GM12878 (cell line): Measurements from ENCODE around the gene FAM13C. TPM values are rescaled to one million over a fixed set of nuclear protein-coding genes. Genes with fewer than 3 reads are reported as not detected.

Experiments
- ATAC-seq: fragments of 200-7000 bp; cut with Tn5 transposase; 3 replicates; pipeline ENCODE4 v1.9.1; 2020; ENCODE audit warnings: mild to moderate bottlenecking, moderate library complexity
- BruUV-seq: library from RNA; stranded (reverse); fragments of 400-500 nt; replicated peaks from 2 replicates; lab custom pipeline; 2021; lab: Mats Ljungman, UMichigan
- CTCF ChIA-PET: fragments of 300-600 bp; sonication (Branson Sonifier 250); formaldehyde crosslinking; extraction: SDS; loops from one replicate; lab custom pipeline; 2021; ENCODE audit warnings: inconsistent platforms; lab: Yijun Ruan, JAX
- POLR2A ChIA-PET: fragments of 350-600 bp; formaldehyde crosslinking; extraction: SDS; loops from one replicate; lab custom pipeline; 2021; ENCODE audit warnings: inconsistent platforms; lab: Charles Lee
- RAD21 ChIA-PET: fragments of 300-600 bp; sonication (Branson Sonifier 250); formaldehyde crosslinking; loops from one replicate; lab custom pipeline; 2023; ENCODE audit warnings: antibody characterized with exemption; ENCODE audit not compliant: unreplicated experiment; lab: Charles Lee
- SMC1A ChIA-PET: fragments of 300-600 bp; sonication (Branson Sonifier 250); formaldehyde crosslinking; loops from one replicate; lab custom pipeline; 2023; ENCODE audit not compliant: unreplicated experiment, uncharacterized antibody; lab: Charles Lee
- DNase-seq: peaks from one replicate; pipeline ENCODE4 v3.0.0-alpha.2; 2011; ENCODE audit warnings: low read depth, low spot score
- FAIRE-seq: peaks from 3 replicates; lab custom pipeline; 2011; peaks lifted over from hg19 to GRCh38; lab: Jason Lieb, UNC
- H2AFZ ChIP-seq: 2 replicates; pipeline ENCODE4 v1.6.0; 2011; ENCODE audit warnings: low read depth, low read length, control low read depth; ENCODE audit not compliant: control insufficient read depth
- H3K27ac ChIP-seq: 2 replicates; pipeline ENCODE4 v1.5.1; 2011; ENCODE audit warnings: control low read depth; ENCODE audit not compliant: control insufficient read depth, insufficient read depth
- H3K27me3 ChIP-seq, 2 experiments: replicated peaks in 1 of 2; 2 replicates each; pipeline versions ENCODE4 v1.6.0 to v1.6.1; 2011; ENCODE audit warnings: low read length in 1 of 2; ENCODE audit not compliant: control insufficient read depth in 2 of 2, insufficient read depth in 2 of 2
- H3K36me3 ChIP-seq, 2 experiments: 2 replicates each; pipeline ENCODE4 v1.5.1; 2011; ENCODE audit warnings: low read length in 1 of 2; ENCODE audit not compliant: control insufficient read depth in 2 of 2, insufficient read depth in 2 of 2
- H3K4me1 ChIP-seq: 2 replicates; pipeline ENCODE4 v1.6.1; 2011; ENCODE audit warnings: mild to moderate bottlenecking, low read length, moderate library complexity, mixed read lengths; ENCODE audit not compliant: control insufficient read depth, insufficient read depth
- H3K4me2 ChIP-seq: 2 replicates; pipeline ENCODE4 v1.6.0; 2011; ENCODE audit warnings: control low read depth; ENCODE audit not compliant: control insufficient read depth, insufficient read depth
- H3K4me3 ChIP-seq: fragments of 200-600 bp; sonication (generic); 2 replicates; pipeline ENCODE4 v1.5.1; 2016
- H3K79me2 ChIP-seq: 2 replicates; pipeline ENCODE4 v1.6.0; 2011; ENCODE audit warnings: low read length; ENCODE audit not compliant: control insufficient read depth, insufficient read depth
- H3K9ac ChIP-seq: 2 replicates; pipeline ENCODE4 v1.8.0; 2011; ENCODE audit warnings: low read length, control low read depth, mixed read lengths; ENCODE audit not compliant: control insufficient read depth, insufficient read depth
- H3K9me3 ChIP-seq: replicated peaks from 3 replicates; pipeline ENCODE4 v1.5.1; 2011; ENCODE audit warnings: mild to moderate bottlenecking, low read length; ENCODE audit not compliant: control insufficient read depth, insufficient read depth
- H4K20me1 ChIP-seq: 2 replicates; pipeline ENCODE4 v1.6.0; 2011; ENCODE audit not compliant: control insufficient read depth, insufficient read depth
- BCL11A ChIP-seq: IDR thresholded peaks from 2 replicates; pipeline ENCODE4 v1.6.1; 2011; ENCODE audit warnings: low read depth, low read length
- CBFB ChIP-seq: IDR thresholded peaks from 2 replicates; pipeline ENCODE4 v1.6.1; 2016; ENCODE audit warnings: antibody characterized with exemption, low read depth
- ESRRA ChIP-seq: IDR thresholded peaks from 2 replicates; pipeline ENCODE4 v1.6.1; 2012; ENCODE audit warnings: mild to moderate bottlenecking, low read length, improper control_type of control experiment
- MTA2 ChIP-seq: fragments of 450-650 bp; IDR thresholded peaks from 2 replicates; pipeline ENCODE4 v1.6.1; 2016; ENCODE audit warnings: low read depth, mild to moderate bottlenecking, moderate library complexity
- POU2F2 ChIP-seq: IDR thresholded peaks from 3 replicates; pipeline ENCODE4 v1.6.1; 2011; ENCODE audit warnings: low read depth, mild to moderate bottlenecking, low read length, borderline replicate concordance
- SREBF1 ChIP-seq: IDR thresholded peaks from 2 replicates; pipeline ENCODE4 v1.6.1; 2012; ENCODE audit warnings: mild to moderate bottlenecking, low read length
- YY1 ChIP-seq: IDR thresholded peaks from 2 replicates; pipeline ENCODE4 v1.6.1; 2011; ENCODE audit warnings: low read depth, mild to moderate bottlenecking, low read length
- WGBS: methylation state at CpG from one replicate; pipeline ENCODE4 v1.1.6; 2016; ENCODE audit warnings: low lambda C conversion rate; ENCODE audit not compliant: insufficient replicate concordance, insufficient coverage; ENCODE audit errors: missing lambda C conversion rate; 5-methylcytosine and 5-hydroxymethylcytosine counted together
- in situ Hi-C: fragments of 300-500 bp; cut with MboI; formaldehyde crosslinking; loops from 9 replicates; pipeline ENCODE4 v1.14.3; 2018; ENCODE audit warnings: mixed read lengths
- intact Hi-C: fragments of 100-400 bp; cut with micrococcal nuclease; formaldehyde crosslinking; loops from one replicate; pipeline ENCODE4 v1.14.2; 2022; ENCODE audit not compliant: unreplicated experiment
- polyA plus RNA-seq, 11 experiments: library from polyadenylated mRNA; depleted of rRNA in 4 of 11; unstranded in 6 of 11; stranded (reverse) in 5 of 11; fragments of >200 nt; fragmentation: Nextera tagmentation in 4 of 11; fragmentation: Illumina TruSeq in 1 of 11; extraction: Ambion mirVana in 4 of 11; extraction: Trizol in 1 of 11; gene quantifications; 1 replicate in 1 of 11; 2 replicates in 10 of 11; pipeline versions ENCODE4 v1.2.1 to v1.2.3, GENCODE V29; 2011 to 2016; ENCODE audit warnings: inconsistent platforms in 2 of 11, missing spikeins in 2 of 11, low read depth in 1 of 11
- total RNA-seq, 4 experiments: library from RNA; depleted of rRNA in 3 of 4; stranded (reverse); fragments of >200 nt in 3 of 4; fragmentation: Illumina TruSeq in 1 of 4; extraction: Trizol in 1 of 4; gene quantifications; 2 replicates each; pipeline versions ENCODE4 v1.2.1 to v1.2.3, GENCODE V29; 2013 to 2021
- TF ChIP-seq, protein P1 (sequence below): IDR thresholded peaks from 2 replicates; pipeline ENCODE4 v1.6.1; 2011; ENCODE audit warnings: low read depth, low read length, improper control_type of control experiment, borderline replicate concordance

The FAM13C gene
- total and polyA plus RNA-seq, 10 of the 15 experiments (the other 5 are each of a cell fraction or from before 2014, with no cell fraction given): 0.04 to 0.31 (median 0.13) TPM; not detected in 5

DNA sequence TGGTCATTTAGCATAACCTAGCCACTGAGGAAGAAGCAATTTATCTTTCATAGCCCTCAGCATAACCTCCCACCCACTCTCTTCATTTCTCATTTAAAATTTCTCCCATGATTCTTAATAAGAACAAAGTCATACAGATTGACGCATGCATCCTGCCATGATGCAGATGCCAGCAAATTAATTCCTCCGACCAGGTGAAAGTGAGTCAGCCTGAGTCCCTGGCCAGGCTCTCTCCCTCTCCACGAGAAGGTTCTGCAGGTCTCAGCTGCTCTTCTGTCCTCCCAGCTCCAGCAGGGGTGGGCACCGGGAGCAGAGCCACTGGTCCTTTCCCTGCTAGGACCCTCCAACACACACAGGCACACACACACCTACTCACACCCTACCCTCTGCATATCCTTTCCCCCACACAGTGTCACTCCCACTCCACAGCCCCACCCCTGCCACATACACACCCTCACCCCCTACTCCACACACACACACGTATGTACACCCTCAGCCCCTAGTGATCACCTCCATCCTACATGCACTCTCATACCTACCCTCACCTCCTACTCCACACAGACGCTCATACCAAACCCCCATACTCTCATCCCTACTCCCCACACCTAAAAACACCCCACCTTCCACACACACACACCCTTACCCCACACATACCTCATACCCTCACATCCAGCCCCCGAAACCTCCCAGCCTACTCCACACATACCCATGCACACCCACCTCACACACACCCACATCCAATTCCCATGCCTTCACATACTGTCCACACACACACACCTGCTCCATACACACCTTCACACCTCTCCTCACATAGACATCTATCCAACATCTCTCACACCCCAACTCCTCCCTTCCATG is 78.0 kb downstream of the FAM13C start:
- SMC1A ChIA-PET: no interaction called here
- RAD21 ChIA-PET: no interaction called here
- no peak overlapping the region for H3K27ac ChIP-seq
- H3K27me3 ChIP-seq: no peaks in the 10 kb centered on the region; a peak in 1 of 4 replicates
- no peak overlapping the region for H3K9ac ChIP-seq
- intact Hi-C loops (no loop called here), in situ Hi-C loops (no loop called here)
- FAIRE-seq (no peak), DNase-seq (no peak)
- H3K4me1 ChIP-seq: no peaks in the 10 kb centered on the region
- H3K79me2 ChIP-seq: no peaks in the 10 kb centered on the region
- H2AFZ ChIP-seq: no peak overlapping the region
- POLR2A ChIA-PET: no interaction called here
- CTCF ChIA-PET: no interaction called here
- TF ChIP-seq ESRRA (no peak), POU2F2 (no peak), YY1 (no peak), SREBF1 (no peak), CBFB (no peak), MTA2 (no peak), BCL11A (no peak)
- TF ChIP-seq, protein P1, sequence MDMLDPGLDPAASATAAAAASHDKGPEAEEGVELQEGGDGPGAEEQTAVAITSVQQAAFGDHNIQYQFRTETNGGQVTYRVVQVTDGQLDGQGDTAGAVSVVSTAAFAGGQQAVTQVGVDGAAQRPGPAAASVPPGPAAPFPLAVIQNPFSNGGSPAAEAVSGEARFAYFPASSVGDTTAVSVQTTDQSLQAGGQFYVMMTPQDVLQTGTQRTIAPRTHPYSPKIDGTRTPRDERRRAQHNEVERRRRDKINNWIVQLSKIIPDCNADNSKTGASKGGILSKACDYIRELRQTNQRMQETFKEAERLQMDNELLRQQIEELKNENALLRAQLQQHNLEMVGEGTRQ: no peak
- TF ChIP-seq, all 136 proteins: peak for 0
- no TSS peak for BruUV-seq
- Histone ChIP-seq H3K4me3 (no peak overlapping the region), H4K20me1 (no peaks in the 10 kb centered on the region), H3K4me2 (no peak overlapping the region), H3K36me3 (no peaks in the 10 kb centered on the region), H3K9me3 (no peaks in the 10 kb centered on the region)
- ATAC-seq: no peak
- 30% methylated on average over 7 of the region's 7 CpGs for WGBS
